ENCODE measurements around the gene TCIRG1. TPM values are rescaled to one million over a fixed set of nuclear protein-coding genes. Genes with fewer than 3 reads are reported as not detected.

TCIRG1 gene
- total and polyA plus RNA-seq, 2 of the 13 experiments (the other 11 are each of a cell fraction or from before 2014, with no cell fraction given) = 48.0 to 69.6 TPM

DNA sequence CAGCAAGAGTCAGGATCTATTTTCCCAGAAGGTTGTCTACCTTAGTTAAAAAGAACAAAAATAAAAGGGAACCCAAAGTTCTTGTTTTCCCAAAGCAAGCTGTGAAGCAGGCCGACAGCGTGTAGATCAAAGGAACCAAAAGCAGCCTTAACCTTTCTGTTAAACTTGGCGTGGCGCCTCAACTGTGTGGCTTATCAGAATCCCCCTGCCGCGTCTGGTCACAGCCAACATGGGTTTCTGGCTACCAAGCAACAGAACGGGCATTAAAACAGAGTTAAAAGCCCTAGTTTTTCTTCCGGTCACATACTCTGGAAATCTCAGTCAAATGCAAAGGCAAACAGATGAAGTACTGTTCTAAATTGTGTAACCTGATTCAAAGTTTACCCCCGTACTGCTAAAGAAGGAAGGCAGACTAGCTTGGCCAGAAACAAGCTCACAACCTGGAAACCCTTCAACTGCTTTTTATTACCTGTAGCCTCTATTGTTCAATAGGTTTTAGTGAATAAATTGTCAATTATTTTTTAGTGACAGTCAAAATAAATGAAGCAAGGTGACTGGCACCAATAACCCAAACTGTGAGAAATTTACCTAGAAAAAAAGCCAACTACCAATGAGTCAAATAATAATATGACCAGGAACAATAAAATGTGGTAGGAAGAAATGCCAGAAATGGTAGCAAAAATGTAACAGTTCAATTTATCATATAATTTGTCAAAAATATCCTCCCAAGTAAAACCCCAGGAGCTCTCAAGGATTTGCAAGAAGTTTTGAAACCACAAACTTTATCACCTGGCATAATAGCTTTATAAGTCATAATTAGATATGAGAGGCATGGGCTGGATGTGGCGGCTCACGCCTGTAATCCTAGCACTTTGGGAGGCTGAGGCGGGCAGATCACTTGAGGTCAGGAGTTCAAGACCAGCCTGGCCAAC is 60.9 kb downstream of the TCIRG1 start (continued):
- TF ChIP-seq AFF4 (CRISPR knock-in tag; IDR thresholded peaks at IDR 0.05) (0 out of 2 replicates have a peak, but pooled peaks have one; percentile 42), ELF3 (CRISPR knock-in tag; IDR thresholded peaks at IDR 0.05) (peak; percentile 80), NFIB (CRISPR knock-in tag; IDR thresholded peaks at IDR 0.05; ENCODE audit: borderline replicate concordance) (no peak), TOPORS (CRISPR knock-in tag; IDR thresholded peaks at IDR 0.05) (no peak), ZNF567 (CRISPR knock-in tag; IDR thresholded peaks at IDR 0.05; ENCODE audit: borderline replicate concordance) (no peak), GFI1 (CRISPR knock-in tag; IDR thresholded peaks at IDR 0.05; ENCODE audit: borderline replicate concordance) (peak; percentile 99), CREM (IDR thresholded peaks at IDR 0.05) (peak; percentile 96), CREM (CRISPR knock-in tag; IDR thresholded peaks at IDR 0.05) (no peak), ZNF607 (CRISPR knock-in tag; IDR thresholded peaks at IDR 0.05; ENCODE audit: borderline replicate concordance) (no peak), JDP2 (CRISPR knock-in tag; IDR thresholded peaks at IDR 0.05; ENCODE audit: borderline replicate concordance) (no peak; the same call in 1 of the 2 replicates), BORCS8-MEF2B (CRISPR knock-in tag; IDR thresholded peaks at IDR 0.05) (no peak), MAX (IDR thresholded peaks at IDR 0.05) (peak; percentile 79), KDM2A (CRISPR knock-in tag; IDR thresholded peaks at IDR 0.05; ENCODE audit: borderline replicate concordance, low read depth) (peak; percentile 62; the same call in 1 of the 2 replicates), ZNF672 (CRISPR knock-in tag; IDR thresholded peaks at IDR 0.05) (no peak), YY1 (IDR thresholded peaks at IDR 0.05; ENCODE audit: insufficient read depth, insufficient replicate concordance, low read depth, low read length) (no peak), IKZF1 (IDR thresholded peaks at IDR 0.05) (no peak), CENPT (CRISPR knock-in tag; IDR thresholded peaks at IDR 0.05; ENCODE audit: low read depth) (no peak), BHLHE40 (IDR thresholded peaks at IDR 0.05; ENCODE audit: low read length) (0 out of 2 replicates have a peak, but pooled peaks have one; percentile 6), MAFK (conservative IDR thresholded peaks at IDR 0.05 in 1 of 2, IDR thresholded peaks at IDR 0.05 in 1 of 2; ENCODE audit: low read length in 2 of 2) (no peak), PHF8 (CRISPR knock-in tag; IDR thresholded peaks at IDR 0.05) (0 out of 2 replicates have a peak, but pooled peaks have one; percentile 28)
- TF ChIP-seq, protein P1, sequence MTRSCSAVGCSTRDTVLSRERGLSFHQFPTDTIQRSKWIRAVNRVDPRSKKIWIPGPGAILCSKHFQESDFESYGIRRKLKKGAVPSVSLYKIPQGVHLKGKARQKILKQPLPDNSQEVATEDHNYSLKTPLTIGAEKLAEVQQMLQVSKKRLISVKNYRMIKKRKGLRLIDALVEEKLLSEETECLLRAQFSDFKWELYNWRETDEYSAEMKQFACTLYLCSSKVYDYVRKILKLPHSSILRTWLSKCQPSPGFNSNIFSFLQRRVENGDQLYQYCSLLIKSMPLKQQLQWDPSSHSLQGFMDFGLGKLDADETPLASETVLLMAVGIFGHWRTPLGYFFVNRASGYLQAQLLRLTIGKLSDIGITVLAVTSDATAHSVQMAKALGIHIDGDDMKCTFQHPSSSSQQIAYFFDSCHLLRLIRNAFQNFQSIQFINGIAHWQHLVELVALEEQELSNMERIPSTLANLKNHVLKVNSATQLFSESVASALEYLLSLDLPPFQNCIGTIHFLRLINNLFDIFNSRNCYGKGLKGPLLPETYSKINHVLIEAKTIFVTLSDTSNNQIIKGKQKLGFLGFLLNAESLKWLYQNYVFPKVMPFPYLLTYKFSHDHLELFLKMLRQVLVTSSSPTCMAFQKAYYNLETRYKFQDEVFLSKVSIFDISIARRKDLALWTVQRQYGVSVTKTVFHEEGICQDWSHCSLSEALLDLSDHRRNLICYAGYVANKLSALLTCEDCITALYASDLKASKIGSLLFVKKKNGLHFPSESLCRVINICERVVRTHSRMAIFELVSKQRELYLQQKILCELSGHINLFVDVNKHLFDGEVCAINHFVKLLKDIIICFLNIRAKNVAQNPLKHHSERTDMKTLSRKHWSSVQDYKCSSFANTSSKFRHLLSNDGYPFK (CRISPR knock-in tag; IDR thresholded peaks at IDR 0.05; ENCODE audit: borderline replicate concordance) = no peak
- TF ChIP-seq, protein P2, sequence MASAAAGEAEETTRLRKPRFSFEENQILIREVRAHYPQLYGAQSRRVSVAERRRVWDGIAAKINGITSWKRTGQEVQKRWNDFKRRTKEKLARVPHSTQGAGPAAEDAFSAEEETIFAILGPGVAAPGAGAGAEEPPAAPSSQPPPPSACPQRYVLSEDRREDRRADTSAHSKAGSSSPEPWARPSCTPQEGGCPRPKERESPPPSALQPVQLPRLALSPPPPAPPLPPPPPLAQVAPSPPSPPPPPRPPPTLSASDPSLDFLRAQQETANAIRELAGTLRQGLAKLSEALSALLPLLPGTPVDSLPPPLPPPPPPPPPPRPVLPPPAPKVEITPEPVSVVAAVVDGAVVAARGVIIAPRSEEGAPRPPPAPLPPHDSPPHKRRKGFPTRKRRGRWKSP (CRISPR knock-in tag; IDR thresholded peaks at IDR 0.05) = peak; percentile 79; the same call in 1 of the 2 replicates

All from HepG2 (cell line).